Nephron (organoid): Measurements from ENCODE around the gene MAD1L1.

Experiments used
- H3K27ac Mint-ChIP-seq, 3 experiments: 2 replicates each; pipeline ENCODE4 v1.8.0; 2020; ENCODE audit warnings: mixed read lengths in 3 of 3, mild to moderate bottlenecking in 2 of 3, moderate library complexity in 1 of 3
- H3K27me3 Mint-ChIP-seq: 2 replicates; pipeline ENCODE4 v1.8.0; 2021; ENCODE audit warnings: low read depth, mild to moderate bottlenecking, moderate library complexity, mixed read lengths
- H3K36me3 Mint-ChIP-seq: 2 replicates; pipeline ENCODE4 v1.8.0; 2020; ENCODE audit warnings: low read depth, mixed read lengths
- H3K4me1 Mint-ChIP-seq: 2 replicates; pipeline ENCODE4 v1.8.0; 2020; ENCODE audit warnings: mixed read lengths
- H3K4me3 Mint-ChIP-seq, 3 experiments: 2 replicates each; pipeline ENCODE4 v1.8.0; 2020; ENCODE audit warnings: mild to moderate bottlenecking in 3 of 3, mixed read lengths in 3 of 3, moderate library complexity in 2 of 3
- H3K9me3 Mint-ChIP-seq: 2 replicates; pipeline ENCODE4 v1.8.0; 2020; ENCODE audit warnings: mixed read lengths
- TF ChIP-seq, protein P1 (sequence below), 3 experiments: fragments of 200-600 bp; sonication (generic); IDR thresholded peaks; one replicate each; pipeline ENCODE4 v1.5.0; 2021; ENCODE audit warnings: antibody characterized with exemption in 3 of 3; ENCODE audit not compliant: unreplicated experiment in 3 of 3

MAD1L1 gene

DNA sequence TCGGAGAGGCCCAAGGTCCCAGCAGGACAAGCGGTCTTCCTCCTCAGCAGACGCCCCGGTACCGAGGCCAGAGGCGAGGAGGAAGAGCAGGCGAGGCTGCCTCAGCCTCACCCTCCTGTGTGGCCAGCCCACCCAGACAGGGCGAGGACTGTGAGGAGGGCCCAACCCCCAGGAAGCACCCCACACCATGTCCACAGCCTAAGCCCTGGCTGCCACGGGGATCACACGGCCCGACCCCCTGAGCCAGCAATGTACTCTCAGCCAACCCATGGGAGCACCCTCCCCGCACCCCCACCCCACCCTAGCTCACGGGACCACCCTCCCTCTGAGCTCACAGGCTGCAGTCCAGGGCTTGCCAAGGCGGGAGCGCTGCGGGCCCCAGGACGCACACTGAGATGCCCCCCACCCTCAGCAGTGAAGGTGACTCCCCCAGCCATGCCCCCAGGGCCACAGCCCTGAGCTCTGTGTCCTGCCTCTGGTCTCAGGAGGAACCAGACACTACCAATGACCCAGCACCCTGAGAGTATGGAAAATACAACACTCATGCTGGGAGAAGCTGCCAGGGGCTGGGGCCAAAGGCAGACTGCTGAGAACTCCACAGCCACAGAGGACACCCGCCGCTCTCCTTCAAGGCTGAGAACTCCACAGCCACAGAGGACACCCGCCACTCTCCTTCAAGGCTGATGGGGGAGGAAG is 93.6 kb downstream of the MAD1L1 start:
- H3K4me1 Mint-ChIP-seq: peaks cover 12% of the 10 kb centered on the region
- TF ChIP-seq, protein P1, sequence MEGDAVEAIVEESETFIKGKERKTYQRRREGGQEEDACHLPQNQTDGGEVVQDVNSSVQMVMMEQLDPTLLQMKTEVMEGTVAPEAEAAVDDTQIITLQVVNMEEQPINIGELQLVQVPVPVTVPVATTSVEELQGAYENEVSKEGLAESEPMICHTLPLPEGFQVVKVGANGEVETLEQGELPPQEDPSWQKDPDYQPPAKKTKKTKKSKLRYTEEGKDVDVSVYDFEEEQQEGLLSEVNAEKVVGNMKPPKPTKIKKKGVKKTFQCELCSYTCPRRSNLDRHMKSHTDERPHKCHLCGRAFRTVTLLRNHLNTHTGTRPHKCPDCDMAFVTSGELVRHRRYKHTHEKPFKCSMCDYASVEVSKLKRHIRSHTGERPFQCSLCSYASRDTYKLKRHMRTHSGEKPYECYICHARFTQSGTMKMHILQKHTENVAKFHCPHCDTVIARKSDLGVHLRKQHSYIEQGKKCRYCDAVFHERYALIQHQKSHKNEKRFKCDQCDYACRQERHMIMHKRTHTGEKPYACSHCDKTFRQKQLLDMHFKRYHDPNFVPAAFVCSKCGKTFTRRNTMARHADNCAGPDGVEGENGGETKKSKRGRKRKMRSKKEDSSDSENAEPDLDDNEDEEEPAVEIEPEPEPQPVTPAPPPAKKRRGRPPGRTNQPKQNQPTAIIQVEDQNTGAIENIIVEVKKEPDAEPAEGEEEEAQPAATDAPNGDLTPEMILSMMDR (IDR thresholded peaks at IDR 0.05; ENCODE audit: unreplicated experiment in 3 of 3): no peak

DNA sequence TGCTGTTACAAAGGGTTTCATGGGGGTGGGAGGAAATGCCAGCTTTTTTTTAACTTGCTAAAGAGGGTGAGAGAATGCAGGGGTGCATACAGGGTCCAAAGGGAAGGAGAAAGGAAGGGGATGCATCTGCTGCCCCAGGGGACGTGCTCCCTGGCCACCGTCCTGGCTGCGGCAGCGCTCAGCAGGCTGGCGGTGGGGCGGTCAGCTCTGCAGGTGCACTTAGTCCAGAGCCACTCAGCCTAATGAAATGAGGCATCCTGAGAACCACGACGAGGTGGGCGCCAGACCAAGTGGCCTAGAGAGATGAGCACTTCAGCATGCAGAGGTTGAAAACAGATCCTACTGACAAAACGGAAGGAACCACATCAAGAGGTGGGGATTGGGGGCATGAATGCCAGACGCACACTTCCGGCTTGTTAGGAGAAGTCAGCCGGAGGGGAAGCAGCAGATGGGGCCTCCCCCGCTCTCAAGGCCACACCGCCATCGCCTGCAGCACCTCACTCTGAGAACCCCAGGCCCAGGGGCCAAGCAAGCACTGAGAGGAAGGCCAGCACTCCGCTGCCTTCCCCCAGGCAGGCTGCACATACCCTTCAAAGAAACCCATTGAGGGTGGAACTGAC is 94.5 kb downstream of the MAD1L1 start:
- peaks cover 12% of the 10 kb centered on the region for H3K4me1 Mint-ChIP-seq
- no peaks in the 10 kb centered on the region for H3K9me3 Mint-ChIP-seq
- no peak overlapping the region for H3K4me3 Mint-ChIP-seq
- H3K27me3 Mint-ChIP-seq: peaks cover 5% of the 10 kb centered on the region
- peak overlapping the region in 1 of 3 experiments; percentile 35 for H3K27ac Mint-ChIP-seq
- TF ChIP-seq, protein P1 (IDR thresholded peaks at IDR 0.05; ENCODE audit: unreplicated experiment in 3 of 3): no peak
- H3K36me3 Mint-ChIP-seq: peaks cover 31% of the 10 kb centered on the region

More for the DNA sequence above, 93.6 kb downstream of the MAD1L1 start:
- Mint-ChIP-seq H3K27ac (no peak overlapping the region), H3K4me3 (no peak overlapping the region), H3K9me3 (no peaks in the 10 kb centered on the region), H3K36me3 (peaks cover 26% of the 10 kb centered on the region), H3K27me3 (peaks cover 5% of the 10 kb centered on the region)

- H3K9me3 Mint-ChIP-seq: no peaks in the 10 kb centered on the region
- peaks cover 15% of the 10 kb centered on the region for H3K4me1 Mint-ChIP-seq
- H3K36me3 Mint-ChIP-seq: peaks cover 39% of the 10 kb centered on the region
- H3K27ac Mint-ChIP-seq: no peak overlapping the region
- no peaks in the 10 kb centered on the region for H3K27me3 Mint-ChIP-seq
- no peak overlapping the region for H3K4me3 Mint-ChIP-seq
- TF ChIP-seq, protein P1 (IDR thresholded peaks at IDR 0.05; ENCODE audit: unreplicated experiment in 3 of 3): no peak
Measured at GRCh38 chr7:2134740-2135139, 98.0 kb downstream of the MAD1L1 start.

DNA sequence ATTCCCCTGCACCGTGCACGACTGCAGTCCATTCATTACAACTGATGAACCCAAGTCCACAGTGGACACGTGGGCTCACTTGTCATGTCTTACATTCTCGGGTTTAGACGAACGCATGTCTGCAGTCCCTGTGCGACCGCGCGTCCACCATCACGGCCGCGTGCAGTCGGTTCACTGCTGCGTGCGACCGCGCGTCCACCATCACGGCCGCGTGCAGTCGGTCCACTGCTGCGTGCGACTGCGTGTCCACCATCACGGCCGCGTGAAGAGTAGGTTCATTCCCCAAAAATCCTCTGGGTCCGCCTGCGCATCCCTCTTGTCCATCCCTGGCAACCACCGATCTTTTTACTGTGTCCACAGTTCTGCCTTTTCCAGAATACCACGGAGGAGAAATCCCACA is 100.5 kb downstream of the MAD1L1 start:
- Mint-ChIP-seq H3K36me3 (peaks cover 36% of the 10 kb centered on the region), H3K27ac (no peak overlapping the region), H3K4me3 (no peak overlapping the region), H3K9me3 (no peaks in the 10 kb centered on the region), H3K27me3 (no peaks in the 10 kb centered on the region), H3K4me1 (peaks cover 28% of the 10 kb centered on the region)
- TF ChIP-seq, protein P1 (IDR thresholded peaks at IDR 0.05; ENCODE audit: unreplicated experiment in 3 of 3): no peak

GRCh38 chr7:2131800-2132199 is 100.9 kb downstream of the MAD1L1 start:
- Mint-ChIP-seq H3K4me1 (peaks cover 28% of the 10 kb centered on the region), H3K4me3 (no peak overlapping the region), H3K27ac (no peak overlapping the region), H3K36me3 (peaks cover 32% of the 10 kb centered on the region), H3K27me3 (no peaks in the 10 kb centered on the region), H3K9me3 (no peaks in the 10 kb centered on the region)
- TF ChIP-seq, protein P1 (IDR thresholded peaks at IDR 0.05; ENCODE audit: unreplicated experiment in 3 of 3): no peak

DNA sequence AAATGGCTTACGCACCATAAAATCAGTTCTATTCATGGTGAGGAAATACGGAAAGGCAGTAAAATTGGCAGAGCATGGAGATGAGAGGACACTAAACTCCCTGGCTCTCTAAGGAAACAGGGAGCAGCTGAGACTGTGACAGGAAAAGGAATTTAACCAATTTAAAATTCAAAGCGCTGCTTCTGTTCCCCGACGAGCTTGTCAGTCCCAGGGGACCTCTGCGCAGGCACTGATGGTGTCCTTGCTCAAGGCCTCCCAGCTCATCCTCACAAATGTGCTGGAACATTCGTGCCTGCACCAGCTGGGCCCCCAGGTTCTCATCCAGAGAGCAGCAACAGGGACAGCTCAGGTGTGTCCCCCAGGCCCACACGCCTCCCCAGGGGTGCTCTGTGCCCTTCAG is 101.4 kb downstream of the MAD1L1 start:
- H3K27ac Mint-ChIP-seq: peak overlapping the region in 2 of 3 experiments; percentile 13 to 14
- H3K27me3 Mint-ChIP-seq: no peaks in the 10 kb centered on the region
- TF ChIP-seq, protein P1 (IDR thresholded peaks at IDR 0.05; ENCODE audit: unreplicated experiment in 3 of 3): no peak
- no peaks in the 10 kb centered on the region for H3K9me3 Mint-ChIP-seq
- H3K4me3 Mint-ChIP-seq: no peak overlapping the region
- peaks cover 32% of the 10 kb centered on the region for H3K36me3 Mint-ChIP-seq
- peaks cover 28% of the 10 kb centered on the region for H3K4me1 Mint-ChIP-seq
